Mucosa of rectum (tissue), 2 donors: ENCODE data around the gene HECW1.

ENCODE experiments used
- H3K27ac ChIP-seq, 2 donors: one replicate each; pipeline ENCODE4 v1.7.0; 2013; ENCODE audit warnings: inconsistent platforms in 2 of 2, low read depth in 2 of 2, low read length in 2 of 2
- H3K27me3 ChIP-seq, 2 donors: one replicate each; pipeline ENCODE4 v1.7.0; 2013; ENCODE audit warnings: low read length in 2 of 2; ENCODE audit not compliant: control insufficient read depth in 2 of 2, insufficient read depth in 2 of 2
- H3K36me3 ChIP-seq, 2 donors: one replicate each; pipeline ENCODE4 v1.7.0; 2013; ENCODE audit warnings: low read length in 2 of 2; ENCODE audit not compliant: control insufficient read depth in 2 of 2, insufficient read depth in 2 of 2
- H3K4me1 ChIP-seq, 2 donors: one replicate each; pipeline ENCODE4 v1.7.0; 2013; ENCODE audit warnings: low read length in 2 of 2, mild to moderate bottlenecking in 1 of 2; ENCODE audit not compliant: control insufficient read depth in 2 of 2, insufficient read depth in 2 of 2
- H3K4me3 ChIP-seq, 2 donors: one replicate each; pipeline ENCODE4 v1.7.0; 2013; ENCODE audit warnings: low read length in 2 of 2
- H3K9ac ChIP-seq, 2 donors: one replicate each; pipeline ENCODE4 v1.7.0; 2013; ENCODE audit warnings: low read length in 2 of 2, low read depth in 1 of 2, mild to moderate bottlenecking in 1 of 2
- H3K9me3 ChIP-seq, 2 donors: one replicate each; pipeline ENCODE4 v1.7.0; 2013; ENCODE audit warnings: low read length in 2 of 2; ENCODE audit not compliant: control insufficient read depth in 2 of 2
- donor health status: healthy.
- donor health status: Normal muscosa, but diverticular disease.

The HECW1 gene

DNA sequence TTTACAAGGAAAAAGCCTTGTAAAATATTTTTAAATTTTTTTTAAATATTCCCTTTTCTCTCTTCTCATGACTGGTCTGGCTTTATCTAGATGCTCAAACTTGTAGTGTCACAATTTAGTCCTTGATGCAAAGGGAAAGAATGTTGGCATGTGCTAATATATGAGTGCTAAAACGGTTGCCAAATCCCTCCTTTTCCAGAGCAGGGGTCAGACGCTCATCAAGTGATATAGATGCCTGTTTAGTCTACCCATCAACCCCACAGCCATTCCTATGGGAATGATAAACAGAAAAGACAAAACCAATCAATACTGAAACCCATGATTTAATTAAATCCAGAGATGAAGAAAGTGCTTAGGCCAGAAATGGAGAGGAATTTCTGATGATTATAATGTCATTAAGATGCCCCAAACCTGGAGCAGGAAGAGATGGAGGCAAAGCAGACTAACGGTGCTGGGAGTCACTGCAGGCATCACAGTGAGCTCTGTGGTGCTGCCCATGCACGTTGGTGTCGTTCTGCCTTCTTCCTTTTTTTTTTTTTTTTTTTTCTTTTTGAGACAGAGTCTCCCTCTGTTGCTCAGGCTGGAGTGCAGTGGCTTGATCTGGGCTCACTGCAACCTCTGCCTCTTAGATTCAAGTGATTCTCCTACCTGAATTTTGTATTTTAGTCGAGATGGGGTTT is 260.4 kb downstream of the HECW1 start:
- Histone ChIP-seq H3K4me1 (no peaks in the 10 kb centered on the region), H3K27me3 (no peaks in the 10 kb centered on the region), H3K36me3 (no peaks in the 10 kb centered on the region), H3K4me3 (no peak overlapping the region), H3K27ac (no peak overlapping the region), H3K9ac (no peak overlapping the region), H3K9me3 (no peaks in the 10 kb centered on the region)

DNA sequence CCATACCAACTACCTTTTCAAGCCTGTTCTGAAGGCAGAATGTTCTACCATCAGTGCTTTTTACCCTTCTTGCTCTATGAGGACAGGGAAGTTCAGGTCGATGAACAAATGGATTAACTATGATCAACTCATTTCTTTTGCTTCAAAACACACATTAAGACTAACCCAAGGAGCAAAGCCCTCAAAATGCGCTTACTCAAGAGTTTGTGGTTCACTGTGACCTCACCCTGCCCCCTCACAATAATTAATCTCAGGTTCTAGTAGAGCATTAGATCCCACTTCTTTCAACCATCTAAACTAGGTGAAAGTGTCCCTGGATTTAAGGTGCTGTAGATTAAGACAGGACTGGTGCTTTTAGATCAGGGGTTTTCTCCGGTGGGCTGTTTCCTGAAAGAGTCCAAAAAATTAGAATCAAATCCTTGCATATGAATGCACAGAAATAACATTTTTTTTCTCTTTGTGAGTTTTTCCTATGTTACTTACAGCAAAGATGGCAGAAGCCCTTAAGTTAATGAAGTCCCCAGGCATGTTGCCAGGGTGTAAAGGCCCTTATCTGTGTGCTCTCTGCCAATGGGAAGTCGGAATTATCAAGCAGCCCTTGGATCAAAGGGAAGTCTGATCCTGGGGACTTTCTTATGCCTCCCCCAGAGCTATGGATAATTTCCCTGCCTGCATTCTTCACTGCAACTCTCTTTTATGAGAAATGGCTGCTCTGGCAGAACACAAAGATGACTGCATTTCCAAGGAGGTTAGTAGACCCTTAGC is 264.9 kb downstream of the HECW1 start:
- Histone ChIP-seq H3K27ac (no peak overlapping the region), H3K9me3 (no peaks in the 10 kb centered on the region), H3K9ac (no peak overlapping the region), H3K4me1 (no peaks in the 10 kb centered on the region), H3K4me3 (no peak overlapping the region), H3K36me3 (no peaks in the 10 kb centered on the region), H3K27me3 (no peaks in the 10 kb centered on the region)

DNA sequence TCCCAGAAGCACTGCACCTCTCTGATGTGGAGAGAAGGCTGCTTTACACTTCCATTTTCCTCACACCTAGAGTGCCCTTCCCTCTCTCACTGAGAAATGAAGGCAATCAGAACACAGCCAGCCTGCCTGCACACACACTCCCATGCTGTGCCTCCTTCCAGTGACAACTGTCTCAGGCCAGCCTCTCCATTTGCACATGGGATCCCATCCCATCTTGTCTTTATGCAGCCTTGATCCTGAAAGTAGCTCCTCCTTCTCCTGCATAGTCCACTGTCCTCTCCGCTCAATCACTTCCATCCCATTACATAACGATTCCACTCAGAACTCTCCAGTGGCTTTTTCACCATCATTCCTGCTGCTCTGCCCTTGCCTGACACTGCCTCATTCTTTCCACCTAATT is 266.8 kb downstream of the HECW1 start:
- no peak overlapping the region for H3K4me3 ChIP-seq
- H3K27me3 ChIP-seq, result no peaks in the 10 kb centered on the region
- no peaks in the 10 kb centered on the region for H3K9me3 ChIP-seq
- no peak overlapping the region for H3K9ac ChIP-seq
- H3K4me1 ChIP-seq, result no peaks in the 10 kb centered on the region
- H3K36me3 ChIP-seq, result no peaks in the 10 kb centered on the region
- H3K27ac ChIP-seq, result no peak overlapping the region

DNA sequence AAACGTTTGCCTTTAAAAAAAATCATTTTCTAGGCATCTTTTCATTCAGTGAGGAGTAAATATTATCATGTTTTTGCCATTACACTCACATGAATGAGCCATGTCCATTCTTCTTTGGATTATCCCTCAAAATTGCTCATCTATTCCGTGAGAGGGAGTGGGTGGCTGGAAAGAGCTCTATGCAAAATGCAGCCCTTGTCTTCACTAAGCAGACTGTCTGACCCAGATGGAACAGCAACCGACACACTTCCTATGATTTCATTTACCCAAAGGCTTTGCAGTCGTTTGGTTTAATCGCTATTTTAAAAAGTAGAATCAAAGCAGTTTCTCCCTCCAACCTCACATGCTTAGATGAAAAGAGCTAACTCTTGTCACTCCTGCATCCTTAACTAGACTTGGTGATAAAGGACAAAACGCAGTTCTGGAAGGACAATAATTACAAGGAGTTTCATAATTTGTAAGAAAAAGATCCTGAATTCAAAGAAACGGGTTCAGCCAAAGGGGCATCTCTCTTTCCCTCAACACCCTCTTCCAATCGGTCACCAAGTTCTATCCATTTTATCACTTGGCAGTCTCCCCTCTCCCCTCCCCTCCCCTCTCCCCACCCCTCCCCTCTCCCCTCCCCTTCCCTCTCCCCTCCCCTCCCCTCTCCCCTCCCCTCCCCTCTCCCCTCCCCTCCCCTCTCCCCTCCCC is 272.3 kb downstream of the HECW1 start:
- Histone ChIP-seq H3K36me3 (no peaks in the 10 kb centered on the region), H3K27me3 (no peaks in the 10 kb centered on the region), H3K9me3 (no peaks in the 10 kb centered on the region), H3K4me1 (no peaks in the 10 kb centered on the region), H3K4me3 (no peak overlapping the region), H3K9ac (no peak overlapping the region), H3K27ac (no peak overlapping the region)

DNA sequence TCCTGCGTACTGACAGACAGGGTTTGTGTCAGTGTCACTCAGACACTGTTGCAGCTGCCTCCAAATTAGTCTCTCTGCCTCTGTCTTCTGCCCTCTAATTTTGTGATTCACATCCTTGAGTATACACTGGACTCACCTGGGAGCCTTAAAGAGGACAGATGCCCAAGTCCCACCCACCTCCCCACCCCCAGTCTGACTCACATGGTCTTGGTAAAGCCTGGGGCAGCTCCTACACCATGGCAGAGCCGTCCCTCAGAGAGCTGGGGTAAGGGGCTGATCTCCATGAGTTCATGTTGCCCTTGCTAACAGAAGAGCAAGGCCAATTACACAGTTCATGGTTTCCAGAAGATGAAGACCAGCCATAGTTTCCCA is 272.8 kb downstream of the HECW1 start:
- Histone ChIP-seq H3K27me3 (no peaks in the 10 kb centered on the region), H3K36me3 (no peaks in the 10 kb centered on the region), H3K4me3 (no peak overlapping the region), H3K4me1 (no peaks in the 10 kb centered on the region), H3K9ac (no peak overlapping the region), H3K27ac (no peak overlapping the region), H3K9me3 (no peaks in the 10 kb centered on the region)

DNA sequence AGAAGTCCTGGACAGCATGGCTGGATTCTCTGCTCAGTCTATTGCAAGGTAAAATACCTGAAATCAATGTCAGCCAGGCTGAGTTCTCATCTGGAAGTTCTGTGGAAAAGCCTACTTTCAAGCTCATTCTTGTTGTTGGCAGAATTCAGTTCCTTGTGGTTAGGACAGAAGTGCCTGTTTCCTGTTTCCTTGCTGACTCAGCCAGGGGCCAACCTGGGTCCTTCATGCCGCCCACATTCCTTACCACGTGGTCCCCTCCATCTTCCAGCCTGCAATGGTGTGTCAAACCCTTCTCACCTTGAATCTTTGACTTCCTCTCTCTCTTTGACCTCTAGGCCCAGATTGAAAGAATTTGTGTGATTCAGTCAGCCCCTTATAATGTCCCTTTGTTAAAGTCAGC is 273.4 kb downstream of the HECW1 start:
- no peak overlapping the region for H3K9ac ChIP-seq
- no peak overlapping the region for H3K27ac ChIP-seq
- H3K4me1 ChIP-seq, result no peaks in the 10 kb centered on the region
- no peaks in the 10 kb centered on the region for H3K36me3 ChIP-seq
- no peak overlapping the region for H3K4me3 ChIP-seq
- H3K27me3 ChIP-seq, result no peaks in the 10 kb centered on the region
- no peaks in the 10 kb centered on the region for H3K9me3 ChIP-seq

DNA sequence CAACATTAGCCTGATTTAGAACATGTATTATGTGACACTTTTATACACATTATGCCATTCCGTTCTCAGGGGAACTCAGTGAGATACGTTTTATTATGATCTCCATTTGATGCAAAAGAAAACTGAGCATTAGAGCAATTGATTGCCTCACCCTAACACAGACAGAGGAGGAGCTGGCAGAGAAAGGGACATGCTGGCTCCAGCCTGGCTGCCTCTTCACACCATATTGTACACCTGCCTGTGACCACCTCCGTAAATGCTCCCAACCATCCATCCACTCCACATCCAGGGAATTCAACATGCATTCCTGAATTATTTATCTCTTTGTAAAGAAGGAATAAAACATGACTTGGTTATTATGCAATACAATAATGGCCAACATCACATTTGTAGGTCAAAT is 275.5 kb downstream of the HECW1 start:
- H3K9ac ChIP-seq, result no peak overlapping the region
- H3K9me3 ChIP-seq, result no peaks in the 10 kb centered on the region
- H3K4me3 ChIP-seq, result no peak overlapping the region
- H3K27ac ChIP-seq, result no peak overlapping the region
- H3K4me1 ChIP-seq, result no peaks in the 10 kb centered on the region
- no peaks in the 10 kb centered on the region for H3K27me3 ChIP-seq
- H3K36me3 ChIP-seq, result no peaks in the 10 kb centered on the region

DNA sequence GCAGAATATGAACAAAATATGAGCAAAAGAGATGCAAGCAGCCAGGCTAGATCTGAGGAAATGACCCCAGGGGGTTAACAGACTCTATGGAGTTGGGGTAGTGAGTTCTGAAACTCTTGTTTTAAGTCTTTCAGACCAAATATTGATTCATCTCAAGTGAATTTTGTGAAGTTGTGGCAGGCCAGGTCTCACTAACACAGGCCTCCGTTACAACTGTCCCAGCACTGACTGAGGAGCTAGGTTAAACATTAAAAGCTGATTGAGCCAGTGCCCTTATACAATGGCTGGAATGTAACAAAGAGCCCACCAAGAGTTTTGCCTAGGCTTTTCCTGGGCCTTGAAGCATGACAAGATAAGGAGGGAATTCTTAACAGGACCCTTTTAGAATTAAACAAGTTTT is 278.1 kb downstream of the HECW1 start:
- H3K36me3 ChIP-seq, result no peaks in the 10 kb centered on the region
- H3K27ac ChIP-seq, result no peak overlapping the region
- H3K9ac ChIP-seq, result no peak overlapping the region
- no peak overlapping the region for H3K4me3 ChIP-seq
- H3K27me3 ChIP-seq, result no peaks in the 10 kb centered on the region
- H3K4me1 ChIP-seq, result no peaks in the 10 kb centered on the region
- H3K9me3 ChIP-seq, result no peaks in the 10 kb centered on the region

DNA sequence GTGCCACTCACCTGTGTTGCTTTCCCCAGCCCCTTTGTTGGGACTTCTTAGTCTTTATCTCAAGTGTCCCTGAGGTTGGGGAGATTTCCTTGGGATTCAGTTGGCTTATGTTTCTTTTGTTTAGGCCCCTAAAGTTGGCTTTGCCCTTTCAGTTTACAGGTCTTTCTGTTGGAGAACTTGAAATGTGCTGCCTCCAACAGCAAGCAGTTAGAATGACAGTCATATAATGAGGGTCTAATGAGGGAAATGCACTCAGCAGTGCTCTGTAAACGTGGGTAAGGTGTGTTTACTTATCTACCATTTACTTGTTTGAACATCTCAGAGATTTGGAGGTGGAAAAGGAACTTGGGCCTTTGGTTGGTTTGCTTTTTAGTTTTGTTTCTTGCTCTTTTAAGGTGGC is 279.1 kb downstream of the HECW1 start:
- H3K9ac ChIP-seq, result no peak overlapping the region
- H3K9me3 ChIP-seq, result no peaks in the 10 kb centered on the region
- H3K27me3 ChIP-seq, result no peaks in the 10 kb centered on the region

DNA sequence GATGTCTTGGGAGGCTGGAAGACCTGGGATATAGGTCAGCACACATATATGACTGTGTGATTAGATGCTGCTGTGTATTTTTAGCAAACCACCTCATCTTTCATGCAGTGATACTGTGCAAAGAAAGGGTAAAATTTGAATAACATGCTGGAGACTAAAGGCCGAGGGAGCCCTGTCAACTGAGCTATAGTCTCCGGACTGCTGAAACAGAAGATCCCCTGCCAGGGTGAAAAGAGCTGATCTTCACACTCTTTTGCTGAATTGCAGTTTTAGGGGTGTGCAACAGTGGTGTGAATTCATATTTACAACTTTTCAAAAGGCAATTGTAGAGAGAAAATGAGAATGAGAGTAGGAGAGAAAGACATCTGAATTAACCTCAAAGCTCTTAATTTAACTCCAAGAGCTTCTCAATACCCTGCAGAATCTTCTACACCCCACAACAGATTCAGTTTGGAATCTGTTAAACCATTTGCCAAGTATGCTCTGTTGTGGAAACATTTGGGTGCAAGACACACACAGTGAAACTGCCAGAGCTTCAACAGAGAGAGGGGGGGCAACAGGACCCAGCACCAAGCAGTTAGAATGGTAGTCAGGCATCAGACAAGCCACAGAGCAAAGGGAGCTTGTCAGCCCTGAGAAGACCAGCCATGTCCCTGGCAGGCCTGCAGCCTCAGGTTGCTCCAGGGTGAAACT is 280.3 kb downstream of the HECW1 start:
- H3K27me3 ChIP-seq, result no peaks in the 10 kb centered on the region
- H3K4me1 ChIP-seq, result no peaks in the 10 kb centered on the region
- no peaks in the 10 kb centered on the region for H3K36me3 ChIP-seq
- no peak overlapping the region for H3K4me3 ChIP-seq
- H3K9me3 ChIP-seq, result no peaks in the 10 kb centered on the region
- no peak overlapping the region for H3K27ac ChIP-seq
- no peak overlapping the region for H3K9ac ChIP-seq

More for the DNA sequence above, 279.1 kb downstream of the HECW1 start:
- no peaks in the 10 kb centered on the region for H3K36me3 ChIP-seq
- H3K27ac ChIP-seq, result no peak overlapping the region
- H3K4me3 ChIP-seq, result no peak overlapping the region
- H3K4me1 ChIP-seq, result no peaks in the 10 kb centered on the region
